OCI-LY3 (cell line): ENCODE results near the gene PAGR1.

Experiments
- EZH2phosphoT487 ChIP-seq: fragments of 200-600 bp; shearing (Covaris generic); IDR thresholded peaks from 2 replicates; pipeline ENCODE4 v1.6.1; 2018; ENCODE audit warnings: antibody characterized with exemption, mixed run types, low read depth
- TF ChIP-seq, protein P1 (sequence below): fragments of 200-600, 300-600 bp; sonication (generic); IDR thresholded peaks from 2 replicates; pipeline ENCODE4 v1.5.1; 2014; ENCODE audit warnings: antibody characterized with exemption, low read length, low read depth

DNA sequence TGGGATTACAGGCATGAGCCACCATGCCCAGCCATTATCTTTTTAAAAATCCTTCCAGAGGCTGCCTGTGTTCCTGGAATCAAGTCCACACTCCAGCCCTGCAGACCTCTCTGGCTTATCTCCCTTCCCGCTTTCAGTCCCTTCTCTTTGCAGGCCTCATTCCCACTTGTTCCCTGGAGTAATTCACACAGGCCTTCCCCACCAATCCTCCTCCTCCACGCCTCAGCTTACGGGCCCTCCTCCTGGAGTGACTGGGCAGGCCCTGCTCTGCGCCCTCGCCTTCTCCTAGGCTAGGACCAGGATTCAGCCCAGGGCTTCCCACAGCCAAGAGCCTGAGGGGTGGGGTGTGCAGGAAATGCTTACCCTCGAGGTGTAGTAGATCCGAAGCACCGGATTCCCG is 44.3 kb downstream of the PAGR1 start:
- TF ChIP-seq, protein P1, sequence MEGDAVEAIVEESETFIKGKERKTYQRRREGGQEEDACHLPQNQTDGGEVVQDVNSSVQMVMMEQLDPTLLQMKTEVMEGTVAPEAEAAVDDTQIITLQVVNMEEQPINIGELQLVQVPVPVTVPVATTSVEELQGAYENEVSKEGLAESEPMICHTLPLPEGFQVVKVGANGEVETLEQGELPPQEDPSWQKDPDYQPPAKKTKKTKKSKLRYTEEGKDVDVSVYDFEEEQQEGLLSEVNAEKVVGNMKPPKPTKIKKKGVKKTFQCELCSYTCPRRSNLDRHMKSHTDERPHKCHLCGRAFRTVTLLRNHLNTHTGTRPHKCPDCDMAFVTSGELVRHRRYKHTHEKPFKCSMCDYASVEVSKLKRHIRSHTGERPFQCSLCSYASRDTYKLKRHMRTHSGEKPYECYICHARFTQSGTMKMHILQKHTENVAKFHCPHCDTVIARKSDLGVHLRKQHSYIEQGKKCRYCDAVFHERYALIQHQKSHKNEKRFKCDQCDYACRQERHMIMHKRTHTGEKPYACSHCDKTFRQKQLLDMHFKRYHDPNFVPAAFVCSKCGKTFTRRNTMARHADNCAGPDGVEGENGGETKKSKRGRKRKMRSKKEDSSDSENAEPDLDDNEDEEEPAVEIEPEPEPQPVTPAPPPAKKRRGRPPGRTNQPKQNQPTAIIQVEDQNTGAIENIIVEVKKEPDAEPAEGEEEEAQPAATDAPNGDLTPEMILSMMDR: no peak
- TF ChIP-seq EZH2phosphoT487: no peak
